ENCODE measurements around the gene RAB41.

RAB41 gene

GRCh38 chrX:70253377-70254062 lies 28.5 kb upstream of the RAB41 start:
- TF ChIP-seq CTCF (IDR thresholded peaks at IDR 0.05; ENCODE audit: borderline replicate concordance, insufficient read depth, low read depth, low read length) = no peak
- H3K4me3 ChIP-seq (ENCODE audit: low read depth, low read length) = no peak overlapping the region

- no peak overlapping the region for H3K4me3 ChIP-seq (ENCODE audit: low read depth, low read length)
These were observed 27.9 kb upstream of the RAB41 start for GRCh38 chrX:70254063-70254400.

GRCh38 chrX:70254909-70255308 lies 27.1 kb upstream of the RAB41 start:
- no peak overlapping the region for H3K4me3 ChIP-seq (ENCODE audit: low read depth, low read length)
- no peak for TF ChIP-seq CTCF (IDR thresholded peaks at IDR 0.05; ENCODE audit: borderline replicate concordance, insufficient read depth, low read depth, low read length)

More at GRCh38 chrX:70254063-70254400, 27.9 kb upstream of the RAB41 start:
- TF ChIP-seq CTCF (IDR thresholded peaks at IDR 0.05; ENCODE audit: borderline replicate concordance, insufficient read depth, low read depth, low read length) = no peak

- H3K4me3 ChIP-seq (ENCODE audit: low read depth, low read length) = no peak overlapping the region
- no peak for TF ChIP-seq CTCF (IDR thresholded peaks at IDR 0.05; ENCODE audit: borderline replicate concordance, insufficient read depth, low read depth, low read length)
These were observed 26.5 kb upstream of the RAB41 start for GRCh38 chrX:70255452-70255851.

- TF ChIP-seq CTCF (IDR thresholded peaks at IDR 0.05; ENCODE audit: borderline replicate concordance, insufficient read depth, low read depth, low read length) = no peak
- H3K4me3 ChIP-seq (ENCODE audit: low read depth, low read length) = no peak overlapping the region
These were observed 24.3 kb upstream of the RAB41 start for GRCh38 chrX:70257423-70258288.

- no peak for TF ChIP-seq CTCF (IDR thresholded peaks at IDR 0.05; ENCODE audit: borderline replicate concordance, insufficient read depth, low read depth, low read length)
- no peak within 1 kb of the TSS for H3K4me3 ChIP-seq (ENCODE audit: low read depth, low read length)
These were observed 21.9 kb upstream of the RAB41 start, which contains the start of gene P2RY4 for GRCh38 chrX:70260104-70260503. Gene P2RY4 (minus strand): TSS chrX:70260204. CDS start chrX:70259624, 580 bp downstream.
